ENCODE results near the gene DPM3.
"Not testable (repeated sequence)": the region's sequence is repeated elsewhere in the genome, so short reads cannot be mapped to it uniquely, and the experiment has no call there.

DPM3 gene, protein sequence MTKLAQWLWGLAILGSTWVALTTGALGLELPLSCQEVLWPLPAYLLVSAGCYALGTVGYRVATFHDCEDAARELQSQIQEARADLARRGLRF

DNA sequence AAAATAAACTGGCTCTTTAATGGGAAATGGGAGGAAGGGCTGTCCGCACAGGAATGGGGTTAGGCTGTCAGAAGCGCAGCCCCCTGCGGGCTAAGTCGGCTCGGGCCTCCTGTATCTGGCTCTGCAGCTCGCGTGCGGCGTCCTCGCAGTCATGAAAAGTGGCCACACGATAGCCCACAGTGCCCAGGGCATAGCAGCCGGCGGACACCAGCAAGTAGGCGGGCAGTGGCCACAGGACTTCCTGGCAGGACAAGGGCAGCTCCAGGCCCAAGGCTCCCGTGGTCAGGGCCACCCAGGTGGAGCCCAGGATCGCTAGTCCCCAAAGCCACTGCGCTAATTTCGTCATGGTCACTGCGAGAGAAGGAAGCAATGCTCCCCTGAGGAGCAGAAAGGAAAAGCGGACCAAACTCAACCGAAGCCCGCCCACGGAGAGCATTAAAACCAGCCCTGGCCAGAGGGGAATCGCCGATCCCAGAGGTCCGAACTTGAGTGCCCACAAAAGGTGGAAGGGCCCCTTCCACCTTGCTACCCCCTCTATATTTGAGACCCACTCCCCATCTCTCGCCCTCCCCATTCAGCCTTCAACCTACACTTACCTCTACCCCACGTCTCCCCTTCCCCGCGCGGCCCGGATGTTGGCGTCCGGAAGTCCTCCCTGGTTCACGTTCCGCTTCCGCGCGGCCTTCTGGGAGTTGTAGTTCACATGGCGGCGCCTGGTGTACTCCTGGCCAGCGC, at the start of gene DPM3:
Gene DPM3 (minus strand): TSS at position 637 of the 735 bp plus-strand sequence. CDS start 291 bp downstream, at position 346.
- peak; percentile 94 for DNase-seq (ENCODE audit: low spot score)

DNA sequence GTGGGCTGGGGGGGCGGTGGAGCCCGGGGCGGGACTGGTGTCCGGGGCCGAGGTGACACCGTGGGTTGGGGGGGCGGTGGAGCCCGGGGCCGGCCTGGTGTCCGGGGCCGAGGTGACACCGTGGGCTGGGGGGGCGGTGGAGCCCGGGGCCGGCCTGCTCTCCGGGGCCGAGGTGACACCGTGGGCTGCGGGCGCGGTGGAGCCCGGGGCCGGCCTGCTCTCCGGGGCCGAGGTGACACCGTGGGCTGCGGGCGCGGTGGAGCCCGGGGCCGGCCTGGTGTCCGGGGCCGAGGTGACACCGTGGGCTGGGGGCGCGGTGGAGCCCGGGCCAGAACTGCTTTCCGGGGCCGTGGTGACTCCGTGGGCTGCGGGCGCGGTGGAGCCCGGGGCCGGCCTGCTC, 49.6 kb upstream of the DPM3 start:
- not testable (repeated sequence) for DNase-seq (ENCODE audit: low spot score)

DNA sequence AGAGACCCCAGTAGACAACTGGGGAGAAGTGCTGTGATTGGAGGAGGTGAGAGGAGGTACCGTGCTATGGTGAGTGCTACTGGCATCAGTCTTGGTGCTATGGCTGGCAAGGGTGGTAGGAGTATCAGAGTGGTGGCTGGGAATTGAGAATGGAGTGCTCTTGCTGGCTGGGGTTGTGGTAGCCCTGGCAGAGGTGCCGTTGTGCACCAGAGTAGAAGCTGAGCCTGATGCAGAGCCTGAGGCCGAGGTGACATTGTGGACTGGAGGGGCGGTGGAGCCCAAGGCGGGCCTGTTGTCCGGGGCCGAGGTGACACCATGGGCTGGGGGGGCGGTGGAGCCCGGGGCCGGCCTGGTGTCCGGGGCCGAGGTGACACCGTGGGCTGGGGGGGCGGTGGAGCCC, 47.9 kb upstream of the DPM3 start:
- no peak for DNase-seq (ENCODE audit: low spot score)

DNA sequence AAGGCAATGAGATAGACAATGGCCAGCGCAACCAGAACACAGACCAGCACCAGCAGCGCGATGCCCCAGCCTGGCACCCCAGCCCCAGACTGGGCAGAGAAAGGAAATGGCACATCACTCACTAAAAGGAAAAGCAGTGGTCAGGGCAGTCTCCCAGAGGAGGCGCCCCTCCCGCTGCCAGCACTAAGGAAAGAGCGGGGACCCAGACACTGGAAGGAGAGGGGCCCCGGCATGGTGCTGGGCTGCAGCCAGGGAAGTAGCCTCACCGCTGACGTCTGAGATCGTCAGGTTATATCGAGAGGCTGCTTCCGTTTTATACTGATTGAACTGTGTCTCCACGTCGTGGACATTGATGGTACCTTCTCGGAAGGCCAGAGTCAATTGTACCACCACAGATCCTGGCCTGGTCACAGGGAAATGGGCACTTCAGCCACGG, 47.1 kb upstream of the DPM3 start:
- DNase-seq (ENCODE audit: low spot score): no peak

DNA sequence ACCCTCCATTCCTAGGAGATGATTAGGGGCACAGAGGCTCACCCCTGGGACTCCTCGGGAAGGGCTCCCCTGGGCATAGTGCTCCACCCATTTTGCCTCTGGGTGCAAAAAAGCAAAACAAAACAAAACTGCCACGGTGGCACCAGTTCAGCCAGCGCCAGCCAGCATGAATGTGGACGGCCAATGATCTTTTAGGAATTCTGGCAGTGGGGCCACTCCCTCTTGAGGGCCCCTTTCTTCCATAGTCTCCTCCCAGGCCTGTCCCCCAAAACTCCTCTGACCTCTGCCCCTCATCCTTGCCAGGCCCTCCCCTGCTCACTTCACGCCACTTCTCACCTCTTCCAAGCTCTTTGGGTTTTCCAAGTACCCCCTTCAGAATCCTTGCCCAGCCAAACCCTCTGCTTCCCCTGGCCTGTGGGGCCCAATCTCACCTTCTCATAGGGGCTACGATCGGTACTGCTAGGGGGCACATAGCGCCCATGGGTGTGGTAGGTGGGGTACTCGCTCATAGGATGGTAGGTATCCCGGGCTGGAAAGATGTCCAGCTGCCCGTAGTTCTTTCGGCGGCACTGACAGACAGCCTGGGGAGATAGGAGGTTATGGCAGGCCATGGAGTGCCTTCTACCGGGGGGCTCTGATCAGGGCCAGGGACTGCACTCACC, 46.6 kb upstream of the DPM3 start:
- DNase-seq (ENCODE audit: low spot score): no peak

DNA sequence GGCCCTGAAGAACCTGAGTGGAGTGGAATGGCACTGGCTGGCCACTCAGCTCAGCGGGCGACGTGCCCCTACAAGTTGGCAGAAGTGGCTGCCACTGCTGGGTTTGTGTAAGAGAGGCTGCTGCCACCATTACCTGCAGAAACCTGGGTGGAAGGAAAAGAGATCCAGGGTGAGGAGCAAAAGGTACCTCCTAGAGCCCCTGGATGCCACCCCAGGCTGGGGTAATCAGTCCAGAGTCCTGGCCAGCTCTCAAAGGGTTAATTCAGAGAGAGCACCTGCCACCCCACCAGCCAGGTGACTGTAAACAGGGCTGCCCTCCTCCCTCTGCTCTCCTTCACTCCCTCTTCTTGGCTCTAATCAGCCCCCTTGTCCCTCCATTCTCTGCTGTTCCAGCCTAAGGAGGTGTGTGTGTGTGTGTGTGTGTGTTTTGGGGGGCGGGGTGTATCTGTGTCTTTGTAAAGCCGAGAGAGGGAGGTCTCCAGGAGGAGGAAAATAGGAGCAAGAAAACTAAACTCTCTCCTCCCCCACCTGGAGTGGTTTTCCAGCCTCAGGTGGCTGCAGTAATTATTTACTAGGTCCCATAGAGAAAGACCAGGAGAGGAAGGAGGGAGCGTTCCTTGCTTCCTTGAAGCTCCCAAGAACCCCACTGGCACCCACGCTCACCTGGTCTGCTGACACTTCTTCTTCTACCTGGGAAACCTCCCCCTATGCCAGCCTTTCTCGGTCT, 45.9 kb upstream of the DPM3 start:
- no peak for DNase-seq (ENCODE audit: low spot score)

DNA sequence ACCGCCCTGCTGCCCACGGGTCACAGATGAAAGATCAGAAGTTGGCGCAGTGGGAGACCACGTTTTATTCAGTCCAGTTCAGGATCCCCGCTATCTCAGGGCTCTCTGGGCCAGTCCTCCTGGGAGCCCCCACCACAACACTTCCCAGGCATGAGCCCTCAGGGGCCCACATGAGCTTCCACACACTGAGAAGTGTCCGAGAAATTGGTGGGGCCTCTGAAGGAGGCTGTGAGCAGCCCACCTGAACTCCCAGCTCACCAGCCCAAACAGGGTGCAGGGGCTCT, 45.4 kb upstream of the DPM3 start:
- no peak for DNase-seq (ENCODE audit: low spot score)

DNA sequence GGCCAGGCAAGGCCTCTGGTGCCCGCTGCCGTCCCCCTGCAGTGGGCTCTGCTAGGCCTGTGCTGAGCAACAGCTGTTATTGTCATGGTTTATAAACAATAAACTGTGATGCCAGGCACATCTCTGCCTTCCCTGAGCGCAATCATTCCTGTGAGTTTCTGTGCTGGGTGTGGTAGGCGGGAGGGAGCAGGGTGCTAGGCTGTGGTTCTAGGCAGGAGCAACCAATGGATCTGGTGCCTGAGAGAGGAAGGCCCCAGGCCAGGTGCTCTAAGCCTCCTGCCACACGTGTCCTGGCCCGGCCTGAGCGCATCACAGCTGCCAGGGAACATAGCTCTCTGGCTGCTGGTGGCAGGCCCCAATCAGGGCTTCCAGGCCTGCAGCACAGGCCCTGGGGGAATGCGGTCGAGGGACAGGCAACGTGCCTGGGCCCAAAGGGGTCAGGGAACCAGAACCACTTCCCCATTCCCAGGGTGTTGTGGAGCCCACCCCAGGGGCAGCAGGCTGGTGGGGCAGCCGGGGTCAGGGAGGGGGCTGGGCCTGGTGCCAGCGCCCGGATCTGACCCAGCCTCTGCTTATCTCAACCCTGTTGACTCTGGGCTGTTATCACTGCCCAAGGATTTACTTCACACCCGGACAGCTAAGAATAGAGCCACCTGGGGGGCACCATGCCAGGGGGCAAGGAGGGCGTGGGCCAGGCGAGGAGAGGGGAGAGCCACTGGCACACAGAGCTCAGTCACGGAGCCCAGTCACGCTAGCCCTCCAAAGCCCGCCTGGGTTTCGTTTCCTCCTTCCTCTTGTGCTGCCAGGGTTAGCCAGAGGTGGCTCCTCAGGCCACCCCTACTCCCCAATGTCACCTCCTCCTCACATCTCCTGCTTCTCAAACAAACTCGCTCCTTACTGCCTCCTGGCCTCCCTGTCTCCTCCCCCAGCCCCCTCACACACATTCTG, 44.8 kb upstream of the DPM3 start:
- no peak for DNase-seq (ENCODE audit: low spot score)

DNA sequence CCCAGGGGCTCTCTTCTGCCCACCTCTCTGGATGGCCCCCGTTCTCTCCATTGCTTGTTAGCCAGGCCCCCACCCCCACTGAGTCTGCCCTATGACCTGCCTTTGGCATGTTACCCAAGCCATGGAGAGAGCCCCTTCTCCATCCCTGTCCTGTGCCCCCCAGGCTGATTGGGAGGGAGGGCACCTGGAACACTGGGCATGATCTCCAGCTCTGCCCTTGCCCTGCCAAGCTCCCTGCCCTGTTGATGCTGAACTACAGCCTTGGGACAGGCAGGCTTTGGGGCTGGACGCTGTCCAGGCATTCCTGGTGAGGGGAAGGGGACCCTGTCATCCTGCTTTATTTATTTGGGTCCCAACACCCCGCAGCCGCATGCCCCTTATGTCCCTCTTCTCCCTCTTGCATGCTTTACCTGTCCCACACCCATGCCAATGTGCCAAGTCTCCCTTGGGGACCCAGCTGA, 44.0 kb upstream of the DPM3 start:
- DNase-seq (ENCODE audit: low spot score): no peak

DNA sequence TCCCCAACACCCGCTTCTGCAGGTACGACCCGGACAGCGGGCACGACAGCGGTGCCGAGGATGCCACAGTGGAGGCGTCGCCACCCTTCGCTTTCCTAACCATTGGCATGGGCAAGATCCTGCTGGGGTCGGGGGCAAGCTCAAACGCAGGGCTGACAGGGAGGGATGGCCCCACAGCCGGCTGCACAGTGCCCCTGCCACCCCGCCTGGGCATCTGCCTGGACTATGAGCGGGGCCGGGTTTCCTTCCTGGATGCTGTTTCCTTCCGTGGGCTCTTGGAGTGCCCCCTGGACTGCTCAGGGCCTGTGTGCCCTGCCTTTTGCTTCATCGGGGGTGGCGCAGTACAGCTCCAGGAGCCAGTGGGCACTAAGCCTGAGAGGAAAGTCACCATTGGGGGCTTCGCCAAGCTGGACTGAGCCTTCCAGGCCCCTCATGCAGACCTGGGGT, 43.5 kb upstream of the DPM3 start:
- no peak for DNase-seq (ENCODE audit: low spot score)

DNA sequence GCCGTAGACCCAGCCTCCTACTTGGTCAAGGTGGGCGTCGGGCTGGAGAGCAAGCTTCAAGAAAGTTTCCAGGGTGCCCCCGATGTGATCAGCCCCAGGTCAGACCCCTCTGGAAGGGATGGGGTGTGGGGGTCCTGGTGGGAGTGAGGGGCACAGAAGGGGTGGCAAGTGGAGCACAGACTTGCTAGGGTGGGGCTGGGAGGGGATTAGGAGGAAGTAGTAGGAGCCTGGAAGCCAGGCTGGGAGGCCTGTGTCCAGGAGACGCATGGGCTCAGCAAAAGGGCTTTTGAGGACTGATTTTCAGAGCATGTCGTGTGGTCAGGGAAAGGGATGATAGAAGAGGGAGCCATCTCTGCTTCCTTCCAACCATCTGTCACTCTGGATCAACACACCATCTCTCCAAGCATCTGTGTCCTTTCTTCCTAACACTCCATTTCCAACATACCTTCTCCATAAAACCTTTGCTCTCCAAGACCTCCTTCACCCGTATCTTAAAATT, 41.8 kb upstream of the DPM3 start:
- DNase-seq (ENCODE audit: low spot score): no peak

DNA sequence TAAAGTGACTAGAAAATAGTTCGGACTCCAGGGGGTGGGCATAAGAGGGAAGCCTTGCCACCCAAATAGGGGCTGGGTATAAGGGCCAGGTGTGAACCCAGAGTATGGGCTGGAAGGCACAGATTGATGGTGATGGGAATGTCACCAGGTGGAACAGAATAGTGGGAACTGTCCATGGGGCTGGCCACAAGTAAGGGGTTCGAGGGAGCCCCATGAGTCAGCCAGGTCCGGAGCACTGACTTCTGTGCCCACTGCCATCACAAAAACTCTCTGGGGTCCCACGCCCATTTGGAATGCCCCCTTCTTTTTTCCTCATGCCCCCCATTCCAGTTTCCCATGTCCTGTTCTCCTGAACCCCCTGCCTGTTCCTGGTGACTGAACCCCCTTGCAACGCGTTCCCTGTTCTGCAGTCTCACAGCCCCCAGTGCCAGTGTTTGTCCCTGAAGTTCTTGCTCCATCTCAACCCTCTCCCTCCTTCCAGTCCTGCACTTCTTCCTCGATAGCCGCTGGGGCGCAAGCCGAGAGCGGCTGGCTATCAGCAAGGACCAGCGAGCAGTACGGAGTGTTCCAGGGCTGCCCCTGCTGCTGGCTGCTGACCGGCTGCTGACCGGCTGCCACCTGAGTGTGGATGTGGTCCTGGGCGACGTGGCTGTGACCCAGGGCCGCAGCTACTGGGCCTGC, 41.2 kb upstream of the DPM3 start:
- no peak for DNase-seq (ENCODE audit: low spot score)

DNA sequence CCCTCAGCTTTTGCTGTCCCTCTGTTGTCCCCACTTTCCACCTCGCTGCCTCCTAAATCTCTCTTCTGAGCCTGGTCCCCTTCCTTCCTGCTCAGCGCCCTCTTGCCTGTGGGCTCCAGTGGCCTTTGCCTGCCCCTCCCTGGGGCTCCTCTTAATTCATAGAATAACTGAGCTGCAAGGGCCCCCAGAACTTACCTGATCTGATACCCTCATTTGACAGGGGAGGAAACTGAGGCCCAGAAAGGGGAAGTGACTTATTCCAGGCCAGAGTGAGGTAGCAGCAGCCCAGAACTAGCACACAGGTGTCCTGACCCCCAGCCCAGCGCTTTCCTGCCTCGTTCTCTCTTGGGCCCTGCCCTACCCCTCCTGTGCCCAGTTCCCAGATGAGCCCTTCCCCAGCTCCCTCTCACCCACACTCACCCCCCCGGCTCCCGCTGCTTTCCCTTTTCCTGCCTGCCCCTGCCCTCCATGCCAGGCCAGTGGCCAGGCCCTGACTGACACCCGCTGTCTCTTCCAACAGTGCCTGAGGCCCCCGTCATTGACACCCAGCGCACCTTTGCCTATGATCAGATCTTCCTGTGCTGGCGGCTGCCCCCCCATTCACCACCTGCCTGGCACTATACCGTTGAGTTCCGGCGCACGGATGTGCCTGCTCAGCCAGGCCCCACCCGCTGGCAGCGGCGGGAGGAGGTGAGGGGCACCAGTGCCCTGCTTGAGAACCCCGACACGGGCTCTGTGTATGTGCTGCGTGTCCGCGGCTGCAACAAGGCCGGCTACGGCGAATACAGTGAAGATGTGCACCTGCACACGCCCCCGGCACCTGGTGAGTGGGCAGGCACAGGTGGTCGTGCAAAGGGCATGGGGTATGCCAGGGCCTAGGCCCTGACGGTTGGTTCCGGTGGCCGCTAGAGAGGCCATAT, 39.0 kb upstream of the DPM3 start:
- DNase-seq (ENCODE audit: low spot score): peak; percentile 27

DNA sequence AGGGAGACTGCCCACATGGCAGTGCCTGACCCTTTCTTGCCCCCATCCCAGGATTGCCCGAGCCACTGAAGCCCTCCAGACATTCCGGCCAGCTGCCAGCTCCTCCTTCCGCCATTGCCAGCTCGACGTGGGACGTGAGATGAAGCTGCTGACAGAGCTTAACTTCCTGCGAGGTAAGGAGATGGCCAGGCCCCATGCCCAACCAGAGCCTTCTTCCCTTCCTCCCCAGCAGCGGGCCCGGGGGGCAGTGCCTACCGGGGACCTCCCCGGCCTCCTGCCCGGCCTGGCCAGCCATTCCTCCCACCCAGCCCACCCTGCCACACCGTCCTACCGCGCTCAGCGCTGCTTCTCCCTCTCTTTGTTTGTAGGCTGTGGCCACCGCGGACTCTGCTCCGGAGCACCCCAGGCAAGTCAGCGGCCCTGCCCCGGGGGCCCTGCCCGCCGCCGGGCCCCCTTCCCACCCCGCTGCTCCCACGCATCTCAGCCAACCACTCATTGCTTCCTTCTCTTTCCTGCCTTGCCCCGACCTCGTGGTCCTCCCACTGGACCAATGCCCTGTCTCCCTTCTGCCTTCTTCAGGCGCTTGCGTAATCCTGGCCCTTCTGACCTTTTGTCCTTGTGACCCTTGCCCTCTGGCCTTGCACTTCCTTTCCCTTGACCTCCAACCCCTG, 38.2 kb upstream of the DPM3 start:
- DNase-seq (ENCODE audit: low spot score): peak; percentile 42

DNA sequence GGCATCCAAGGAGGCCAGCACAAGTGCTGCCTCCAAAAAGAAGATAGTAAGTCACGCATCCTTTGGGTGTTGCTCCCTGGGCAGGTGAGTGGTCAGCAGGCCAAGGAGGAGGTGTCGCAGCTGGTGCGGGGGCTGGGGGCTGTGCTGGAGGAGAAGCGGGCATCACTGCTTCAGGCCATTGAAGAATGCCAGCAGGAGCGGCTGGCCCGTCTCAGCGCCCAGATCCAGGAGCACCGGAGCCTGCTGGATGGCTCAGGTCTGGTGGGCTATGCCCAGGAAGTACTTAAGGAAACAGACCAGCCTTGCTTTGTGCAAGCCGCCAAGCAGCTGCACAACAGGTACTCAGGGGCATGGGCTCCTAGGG, 37.6 kb upstream of the DPM3 start:
- DNase-seq (ENCODE audit: low spot score): peak; percentile 31

DNA sequence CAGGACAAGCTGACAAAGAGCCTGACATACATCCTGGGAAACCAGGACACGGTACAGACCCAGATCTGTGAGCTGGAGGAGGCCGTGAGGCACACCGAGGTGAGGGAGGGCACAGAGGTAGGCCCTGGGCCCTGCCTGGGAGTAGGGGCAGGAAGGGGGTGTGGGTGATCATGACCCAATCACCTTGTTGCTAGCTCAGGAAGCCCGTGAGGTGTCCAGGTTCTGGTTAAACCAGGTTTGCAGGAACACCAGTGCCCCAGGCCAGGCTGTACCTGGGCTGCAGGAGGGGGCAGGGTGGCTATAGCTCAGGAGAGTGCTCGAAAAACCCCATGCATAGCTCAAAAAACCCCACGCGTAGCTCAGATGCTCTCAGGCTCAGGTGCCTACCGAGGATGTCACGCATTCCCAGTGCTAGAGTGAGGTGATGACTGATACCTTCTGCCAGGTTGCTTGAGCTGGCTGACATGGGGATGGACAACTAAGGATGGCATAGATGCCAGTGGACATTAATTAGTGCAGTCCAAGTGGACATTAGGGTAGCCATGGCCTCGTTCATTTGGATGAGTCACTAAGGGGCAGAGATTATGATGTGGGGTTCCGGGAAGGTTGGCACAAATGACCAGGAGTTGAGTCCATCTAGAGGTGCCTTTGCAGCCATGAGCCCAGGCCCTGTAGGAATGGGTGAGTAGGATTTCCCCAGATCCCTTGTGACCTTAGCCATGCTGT, 37.0 kb upstream of the DPM3 start:
- no peak for DNase-seq (ENCODE audit: low spot score)

DNA sequence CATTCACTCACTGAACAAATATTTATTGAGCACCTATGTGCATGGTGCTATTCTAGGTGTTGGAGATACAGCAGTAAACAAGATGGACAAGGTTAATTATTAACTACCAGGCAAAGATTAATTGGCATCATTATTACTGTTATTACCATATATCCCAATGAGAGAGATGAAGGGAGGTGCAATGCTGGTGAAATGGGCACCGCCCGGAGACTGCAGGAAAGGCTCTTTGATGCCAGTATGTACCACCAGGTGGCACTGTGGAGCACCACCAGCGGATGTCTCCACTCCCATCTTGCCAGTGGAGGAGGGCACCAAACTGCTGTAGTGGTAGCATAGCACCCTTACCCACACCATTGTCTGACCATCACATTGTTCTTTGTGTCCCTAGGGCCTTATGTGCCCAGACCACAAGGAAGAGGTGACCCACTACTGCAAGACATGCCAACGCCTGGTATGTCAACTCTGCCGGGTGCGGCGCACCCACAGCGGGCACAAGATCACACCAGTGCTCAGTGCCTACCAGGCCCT, 36.3 kb upstream of the DPM3 start:
- peak; percentile 91 for DNase-seq (ENCODE audit: low spot score)

DNA sequence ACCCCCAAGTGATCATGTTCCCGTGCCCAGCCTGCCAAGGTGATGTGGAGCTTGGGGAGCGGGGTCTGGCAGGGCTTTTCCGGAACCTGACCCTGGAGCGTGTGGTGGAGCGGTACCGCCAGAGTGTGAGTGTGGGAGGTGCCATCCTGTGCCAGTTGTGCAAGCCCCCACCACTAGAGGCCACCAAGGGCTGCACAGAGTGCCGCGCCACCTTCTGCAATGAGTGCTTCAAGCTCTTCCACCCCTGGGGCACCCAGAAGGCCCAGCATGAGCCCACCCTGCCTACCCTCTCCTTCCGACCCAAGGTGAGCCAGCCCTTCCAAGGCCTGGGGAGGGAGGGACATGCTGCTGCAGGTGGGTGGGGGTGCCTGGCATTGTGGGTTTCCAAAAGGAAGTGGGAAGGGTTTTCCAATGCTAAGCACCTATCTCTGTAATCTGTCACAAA, 35.6 kb upstream of the DPM3 start:
- DNase-seq (ENCODE audit: low spot score): peak; percentile 50

Data from D341Med (cell line).